ENCODE measurements around the gene TECPR2. TPM values are rescaled to one million over a fixed set of nuclear protein-coding genes. Genes with fewer than 3 reads are reported as not detected.
A peak's percentile ranks its signal among the peaks of the same experiment; 100 is the strongest.

TECPR2 gene
- total RNA-seq, 1 experiment from 2014 or later: 3.2 TPM

DNA sequence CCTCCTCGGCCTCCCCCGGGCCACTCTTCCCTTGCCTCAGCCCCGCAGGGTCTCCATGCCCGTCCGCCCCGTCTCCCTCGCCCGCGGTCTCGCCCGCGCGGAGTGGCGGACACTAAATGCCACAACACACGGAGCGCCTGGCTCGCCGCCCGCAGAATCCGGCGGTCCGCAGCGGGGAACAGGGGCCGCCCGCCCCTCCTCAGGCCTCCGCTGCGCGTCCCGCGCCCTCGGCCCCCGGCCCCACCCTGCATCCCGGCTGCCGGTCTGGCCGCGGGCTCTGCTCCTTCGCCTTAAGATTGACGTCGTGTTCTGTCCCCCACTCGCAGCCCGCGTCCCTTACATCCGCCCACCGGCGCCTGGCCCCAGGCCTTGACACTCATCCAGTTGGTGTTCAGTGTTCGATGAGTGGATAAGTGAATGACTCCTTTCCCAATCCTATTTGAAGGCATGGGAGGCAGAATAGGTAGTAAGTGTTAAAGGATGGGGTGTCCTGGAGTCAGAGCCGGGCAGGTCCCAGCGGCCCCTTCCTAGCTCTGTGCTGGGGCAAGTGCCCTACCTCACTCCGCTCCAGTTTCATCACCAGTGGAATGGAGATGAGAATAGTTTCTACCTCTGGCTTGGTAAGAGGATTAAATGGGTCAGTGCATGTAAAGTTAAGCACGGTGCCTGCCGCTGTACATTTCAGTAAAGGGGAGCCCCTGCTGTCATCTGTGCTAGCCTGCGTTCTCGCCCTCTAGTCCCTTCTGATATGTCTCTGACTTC lies 622 bp downstream of the TECPR2 start:
- DNase-seq (ENCODE audit: extremely low read depth, low read depth): peak; percentile 4

DNA sequence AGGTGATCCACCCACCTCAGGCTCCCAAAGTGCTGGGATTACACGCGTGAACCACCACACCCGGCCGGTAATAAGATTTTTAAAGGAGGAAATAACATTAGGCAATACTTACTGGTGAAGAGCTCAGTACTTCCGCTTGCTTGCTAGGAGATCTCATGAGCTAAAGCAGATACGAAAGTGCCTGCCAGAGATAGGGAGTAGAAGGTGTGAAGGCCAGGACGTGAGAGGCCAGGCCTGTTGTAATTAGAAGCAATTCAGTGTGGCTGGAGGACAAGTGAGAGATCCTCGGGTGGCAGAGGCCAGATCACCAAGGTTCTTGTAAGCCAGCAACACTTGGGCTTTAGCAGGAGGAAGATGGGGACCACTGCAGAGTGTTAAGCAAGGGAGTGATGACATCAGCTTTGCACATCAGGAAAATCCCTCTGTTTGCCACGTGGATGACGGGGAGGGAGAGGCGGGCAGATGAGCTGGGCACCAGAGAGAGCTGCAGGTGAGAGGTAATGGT lies 7.6 kb downstream of the TECPR2 start:
- no peak for DNase-seq (ENCODE audit: extremely low read depth, low read depth)

DNA sequence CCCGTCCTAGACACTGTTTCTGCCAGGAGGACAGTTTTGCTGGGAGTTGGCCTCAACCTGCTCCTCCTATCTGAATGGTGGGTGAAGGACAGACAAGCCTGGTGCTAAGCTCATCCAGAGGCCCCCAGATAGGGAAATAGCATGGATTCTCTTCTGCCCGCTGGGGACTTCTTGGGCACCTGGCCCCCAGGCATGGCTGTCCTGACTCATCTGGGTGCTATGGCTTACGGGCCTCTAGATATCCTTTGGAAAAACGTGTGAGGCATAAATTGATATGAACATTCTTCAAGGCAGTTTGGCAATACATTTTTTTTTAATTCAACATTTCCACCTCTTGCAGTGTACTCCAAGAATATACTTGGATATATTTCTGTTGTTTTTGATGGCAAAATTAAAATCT lies 8.6 kb downstream of the TECPR2 start:
- DNase-seq (ENCODE audit: extremely low read depth, low read depth): no peak

DNA sequence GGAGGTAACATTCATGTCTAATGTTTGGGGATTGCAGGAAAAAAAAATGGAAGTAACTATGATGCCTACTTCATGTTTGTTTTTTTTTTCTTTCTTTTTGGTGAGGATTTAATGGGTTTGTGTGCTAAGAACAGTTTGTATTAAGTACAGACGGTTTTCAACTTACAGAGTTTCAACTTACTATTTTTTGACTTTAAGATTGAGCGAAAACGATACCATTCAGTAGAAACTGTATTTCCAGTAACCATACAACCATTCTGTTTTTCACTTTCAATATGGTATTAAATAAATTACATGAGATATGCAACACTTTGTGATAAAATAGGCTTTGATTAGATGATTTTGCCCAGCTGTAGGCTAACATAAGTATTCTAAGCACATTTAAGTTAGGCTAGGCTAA lies 10.4 kb downstream of the TECPR2 start:
- DNase-seq (ENCODE audit: extremely low read depth, low read depth): no peak

DNA sequence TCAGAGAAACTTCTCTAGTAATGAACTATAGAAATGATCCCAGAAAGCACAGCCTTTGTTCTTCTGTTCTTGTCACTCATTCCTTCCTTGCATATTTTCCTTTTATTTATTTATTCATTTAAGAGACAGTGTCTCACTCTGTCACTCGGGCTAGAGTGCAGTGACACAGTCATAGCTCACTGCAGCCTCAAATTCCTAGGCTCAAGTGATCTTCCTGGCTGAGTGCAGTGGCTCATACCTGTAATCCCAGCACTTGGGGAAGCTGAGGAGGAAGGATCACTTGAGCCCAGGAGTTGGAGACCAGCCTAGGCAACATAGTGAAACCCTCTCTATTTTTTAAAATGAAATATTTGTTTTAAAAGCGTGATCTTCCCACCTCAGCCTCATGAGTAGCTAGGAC lies 11.5 kb downstream of the TECPR2 start:
- DNase-seq (ENCODE audit: extremely low read depth, low read depth): no peak

DNA sequence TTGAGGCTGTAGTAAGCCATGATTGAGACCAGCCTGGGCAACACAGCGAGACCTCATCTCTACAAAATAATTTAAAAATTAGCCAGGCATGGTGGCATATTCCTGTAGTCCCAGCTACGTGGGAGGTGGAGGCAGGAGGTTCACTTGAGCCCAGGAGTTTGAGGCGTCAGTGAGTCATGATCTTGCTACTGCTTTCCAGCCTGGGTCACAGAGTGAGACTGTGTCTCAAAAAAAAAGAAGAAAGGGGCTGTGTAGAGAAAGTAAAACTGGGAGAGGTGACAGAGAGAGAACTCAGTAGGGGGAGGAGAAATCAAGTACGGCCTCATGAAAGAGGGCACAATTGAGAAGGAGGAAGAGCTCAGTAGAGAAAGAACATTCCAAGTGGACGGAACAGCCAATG lies 12.4 kb downstream of the TECPR2 start:
- DNase-seq (ENCODE audit: extremely low read depth, low read depth): no peak

DNA sequence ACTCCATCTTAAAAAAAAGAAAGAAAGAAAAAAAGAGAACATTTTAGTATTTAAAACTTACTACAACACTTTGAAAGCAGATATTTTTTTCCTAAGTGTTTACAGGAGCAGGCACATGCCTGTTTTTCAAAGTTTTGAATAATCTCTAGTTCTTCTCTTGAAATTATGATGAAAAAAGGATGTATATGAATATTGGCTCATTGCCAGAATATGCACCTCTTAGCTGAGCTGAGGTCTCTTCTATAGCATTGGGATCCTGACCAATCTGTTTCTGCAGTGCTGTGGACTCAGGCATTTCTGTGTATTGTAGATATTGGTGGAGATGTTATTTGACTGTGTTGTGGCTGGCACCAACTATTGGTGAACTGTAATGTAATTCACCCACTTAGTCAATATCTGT lies 15.0 kb downstream of the TECPR2 start:
- no peak for DNase-seq (ENCODE audit: extremely low read depth, low read depth)

DNA sequence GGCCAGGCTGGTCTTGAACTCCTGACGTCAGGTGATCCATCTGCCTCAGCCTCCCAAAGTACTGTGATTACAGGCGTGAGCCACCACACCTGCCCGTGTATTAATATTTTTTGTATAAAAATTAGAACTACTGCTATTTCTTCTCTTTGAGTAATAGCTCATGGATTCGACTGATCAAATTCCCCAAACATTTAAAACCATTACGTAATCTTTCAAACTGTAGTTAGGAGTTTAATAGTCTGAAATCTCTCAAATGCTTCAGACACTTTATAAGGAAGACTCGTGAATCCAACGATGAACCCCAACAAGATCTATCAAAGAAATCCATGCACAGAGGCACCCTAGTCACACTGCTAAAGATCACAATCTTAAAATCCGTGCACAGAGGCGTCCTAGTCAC lies 16.1 kb downstream of the TECPR2 start:
- no peak for DNase-seq (ENCODE audit: extremely low read depth, low read depth)

DNA sequence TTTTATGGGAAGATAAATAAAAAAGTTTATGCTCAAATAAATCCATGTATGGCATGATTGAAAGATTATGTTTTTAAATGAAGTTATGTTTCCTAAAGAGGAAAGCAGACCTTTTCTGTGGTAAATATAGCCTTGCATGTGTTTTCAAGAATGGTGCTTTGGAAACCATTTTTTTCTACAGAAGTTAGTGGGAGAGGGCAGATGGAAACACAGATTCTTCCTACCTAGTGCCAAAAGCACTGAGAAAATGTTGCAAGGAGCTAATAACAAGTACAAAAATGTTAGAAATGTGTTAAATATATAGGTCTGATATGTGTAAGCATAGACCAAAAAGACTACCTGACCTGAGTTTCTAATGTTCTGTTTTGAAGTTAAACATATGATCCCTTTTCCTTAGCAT lies 24.3 kb downstream of the TECPR2 start:
- no peak for DNase-seq (ENCODE audit: extremely low read depth, low read depth)

DNA sequence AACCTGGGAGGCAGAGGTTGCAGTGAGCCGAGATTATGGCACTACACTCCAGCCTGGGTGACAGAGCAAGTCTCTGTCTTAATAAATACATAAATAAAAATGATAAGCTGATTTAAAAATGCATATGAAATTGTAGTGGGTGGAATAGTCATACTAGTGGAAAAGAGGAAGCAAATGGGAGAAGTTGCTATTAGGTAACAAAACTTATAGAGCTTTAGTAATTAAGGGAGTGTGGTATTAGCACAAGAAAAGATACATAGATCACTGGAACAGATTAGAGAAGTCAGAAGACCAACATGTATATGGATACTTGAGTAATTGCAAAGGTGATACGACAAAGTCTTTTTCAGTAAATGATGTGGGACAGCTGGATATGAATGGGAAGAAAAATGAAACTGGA lies 26.5 kb downstream of the TECPR2 start:
- no peak for DNase-seq (ENCODE audit: extremely low read depth, low read depth)

DNA sequence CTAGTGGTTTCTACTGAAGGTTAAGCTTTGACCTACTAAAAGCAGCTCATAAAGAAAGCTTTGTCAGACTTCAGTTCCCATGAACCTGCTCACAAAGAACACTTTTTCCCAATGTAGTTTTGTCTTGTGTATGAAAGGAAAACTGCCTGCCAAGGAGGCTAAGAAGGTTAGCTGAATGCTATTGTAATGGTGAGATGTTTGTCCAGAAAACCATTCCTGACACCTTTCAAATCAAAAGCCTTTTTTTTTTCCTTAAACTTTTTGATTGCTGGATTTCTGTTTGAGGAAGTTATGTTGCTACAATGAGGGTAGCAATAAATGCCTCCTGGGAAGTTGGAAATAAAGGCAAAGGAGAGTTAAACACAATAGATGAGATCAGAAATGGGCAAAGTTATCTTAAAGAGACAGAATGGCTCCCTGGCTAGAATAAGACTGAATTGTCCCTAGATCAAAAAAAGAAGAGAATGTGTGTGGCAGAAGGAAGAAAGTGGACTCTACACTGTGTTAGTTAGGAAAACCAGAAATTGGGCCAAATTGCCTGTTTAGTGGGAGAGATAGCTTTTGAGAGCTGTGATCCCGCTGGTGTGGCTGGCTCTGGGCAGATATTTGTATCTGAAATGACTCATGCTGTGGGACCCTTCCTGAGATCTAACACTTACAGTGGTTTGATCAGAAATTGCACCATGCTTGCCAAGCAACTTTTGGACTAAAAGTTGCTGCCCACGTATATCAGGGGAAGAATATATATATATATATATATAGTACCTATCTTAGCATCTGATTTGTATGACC lies 27.5 kb downstream of the TECPR2 start:
- no peak for DNase-seq (ENCODE audit: extremely low read depth, low read depth)

DNA sequence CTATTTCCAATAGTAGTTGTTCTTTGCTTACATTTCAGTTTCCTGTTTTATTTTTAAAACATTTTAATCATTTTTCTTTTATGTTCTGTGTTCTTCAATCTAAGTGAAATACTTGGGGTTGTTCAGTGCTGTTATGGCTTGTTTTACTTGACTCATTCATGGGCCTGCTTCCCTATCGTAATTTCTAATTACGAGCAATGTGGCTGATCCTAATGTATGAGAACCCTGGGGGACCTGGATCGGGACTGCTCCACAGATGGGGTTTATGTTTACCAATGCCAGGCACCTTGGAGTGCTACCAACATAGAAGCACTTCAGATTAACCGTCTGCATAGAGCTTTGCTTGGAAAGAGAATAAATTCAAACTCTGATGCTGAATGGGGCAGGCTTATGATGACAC lies 29.8 kb downstream of the TECPR2 start:
- DNase-seq (ENCODE audit: extremely low read depth, low read depth): no peak

DNA sequence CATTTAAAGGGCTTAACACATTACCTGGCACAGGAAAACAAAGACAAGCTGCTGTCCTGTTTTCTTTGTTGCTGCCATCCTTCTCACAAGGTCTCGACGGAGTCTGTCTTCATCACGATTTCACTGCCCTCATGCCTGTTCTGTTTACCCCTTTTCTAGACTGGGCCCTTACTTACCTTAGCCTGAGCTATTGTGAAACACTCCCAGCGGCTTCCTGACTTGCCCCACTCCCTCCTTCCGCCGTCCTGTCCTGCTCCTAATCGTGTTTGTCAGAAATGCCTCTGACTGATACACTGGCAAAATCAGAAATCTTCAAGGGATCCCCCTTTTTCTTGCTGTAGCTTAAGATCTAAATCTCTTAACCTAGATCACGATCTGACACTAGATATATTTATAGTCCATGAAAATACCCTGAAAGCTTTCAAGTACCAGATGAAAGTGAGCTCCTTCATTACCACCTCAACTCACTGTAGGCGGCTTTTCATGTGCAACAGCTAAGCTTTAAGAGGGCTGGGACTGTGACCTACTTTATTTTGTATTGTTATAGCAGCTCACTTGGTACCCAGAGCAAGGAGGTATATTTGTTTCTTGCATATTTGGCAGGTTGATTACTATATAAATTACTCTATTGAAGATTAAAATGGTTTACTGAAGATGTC lies 32.1 kb downstream of the TECPR2 start:
- DNase-seq (ENCODE audit: extremely low read depth, low read depth): no peak

DNA sequence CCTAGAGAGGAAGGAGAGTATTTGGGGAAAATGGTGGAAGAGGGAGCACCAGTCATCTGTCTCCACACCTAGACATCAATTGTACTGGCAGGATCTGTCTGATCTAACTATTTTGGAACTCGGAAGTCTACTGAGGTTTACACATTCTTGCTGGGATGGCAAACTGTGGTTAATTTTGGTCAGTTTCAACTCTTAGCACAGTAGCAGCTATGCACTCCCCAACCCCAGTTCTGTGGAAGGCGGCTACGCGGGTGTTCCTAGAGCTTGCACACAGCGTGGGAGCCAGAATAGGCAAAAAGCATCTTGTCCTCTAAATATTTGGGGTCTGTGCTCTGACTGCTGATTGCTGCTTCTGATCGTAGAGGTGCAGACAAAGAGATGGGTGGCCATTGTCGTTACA lies 33.8 kb downstream of the TECPR2 start:
- DNase-seq (ENCODE audit: extremely low read depth, low read depth): no peak

DNA sequence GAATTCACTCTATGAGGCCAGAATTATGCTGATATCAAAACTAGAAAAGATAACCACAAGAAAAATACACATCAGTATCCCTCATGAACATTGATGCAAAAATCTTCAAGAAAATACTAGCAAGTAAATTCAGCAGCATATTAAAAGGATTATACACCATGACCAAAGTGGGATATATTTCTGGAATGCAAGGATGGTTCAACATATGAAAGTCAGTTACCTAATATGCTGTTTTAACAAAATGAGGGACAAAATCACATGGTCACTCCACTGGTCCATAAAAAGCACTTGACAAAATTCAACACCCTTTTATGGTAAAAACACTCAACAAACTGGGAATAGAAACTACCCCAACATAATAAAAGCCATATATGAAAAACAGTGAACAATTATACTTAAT lies 40.3 kb downstream of the TECPR2 start:
- no peak for DNase-seq (ENCODE audit: extremely low read depth, low read depth)

DNA sequence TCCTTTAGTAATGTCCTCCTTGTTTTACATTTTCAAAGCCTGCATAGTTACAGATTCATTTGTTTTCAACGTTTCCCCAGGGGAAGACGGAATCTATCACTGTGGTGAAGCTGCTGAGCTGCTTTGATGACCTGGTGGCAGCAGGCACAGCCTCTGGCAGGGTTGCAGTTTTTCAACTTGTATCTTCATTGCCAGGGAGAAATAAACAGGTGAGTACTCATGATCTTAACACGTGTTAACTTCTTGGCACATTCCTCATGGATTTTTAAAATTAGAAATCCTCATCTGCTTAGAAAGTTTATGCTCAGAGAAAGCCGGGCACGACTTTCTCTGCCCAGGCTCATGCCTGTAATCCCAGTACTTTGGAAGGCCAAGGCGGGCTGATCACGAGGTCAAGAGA lies 44.5 kb downstream of the TECPR2 start:
- no peak for DNase-seq (ENCODE audit: extremely low read depth, low read depth)

DNA sequence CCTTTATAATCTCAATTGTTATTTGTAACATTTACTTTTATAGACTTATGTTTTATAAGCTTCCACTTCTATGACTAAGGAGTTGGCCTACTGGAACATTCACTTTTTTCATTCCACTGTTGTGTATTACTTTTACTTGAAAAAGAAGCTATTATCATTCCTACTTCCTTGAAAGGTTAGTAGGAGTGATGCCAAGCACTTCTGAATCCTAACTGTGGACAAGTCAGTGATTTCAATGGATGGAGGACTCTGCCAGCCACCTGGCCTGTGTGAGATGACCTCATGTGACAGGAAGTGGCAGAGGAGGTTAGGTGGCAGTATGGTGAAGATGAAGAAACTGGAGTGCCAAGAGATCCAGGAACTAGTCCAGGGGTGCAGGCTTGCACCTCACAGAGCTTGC lies 46.0 kb downstream of the TECPR2 start:
- DNase-seq (ENCODE audit: extremely low read depth, low read depth): no peak

DNA sequence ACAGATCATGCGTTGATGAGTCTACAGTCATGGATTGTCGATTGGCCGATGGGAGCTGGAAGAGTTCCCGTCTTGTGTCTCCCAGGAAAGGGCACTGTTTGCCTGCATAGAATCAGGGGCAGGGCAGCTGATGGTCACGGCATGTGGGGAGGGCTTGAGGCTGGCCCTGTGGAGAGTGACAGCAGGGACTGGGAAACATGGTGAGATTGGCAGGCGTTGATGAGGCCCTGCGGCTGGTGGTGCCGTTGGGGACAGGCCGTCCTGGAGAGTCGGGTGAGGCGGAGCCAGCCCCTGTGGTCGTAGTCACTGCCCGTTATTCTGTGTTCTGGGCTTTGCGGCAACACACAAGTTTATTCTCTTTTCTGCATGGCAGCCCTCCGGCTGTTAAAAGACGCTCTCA lies 52.9 kb downstream of the TECPR2 start:
- DNase-seq (ENCODE audit: extremely low read depth, low read depth): no peak

DNA sequence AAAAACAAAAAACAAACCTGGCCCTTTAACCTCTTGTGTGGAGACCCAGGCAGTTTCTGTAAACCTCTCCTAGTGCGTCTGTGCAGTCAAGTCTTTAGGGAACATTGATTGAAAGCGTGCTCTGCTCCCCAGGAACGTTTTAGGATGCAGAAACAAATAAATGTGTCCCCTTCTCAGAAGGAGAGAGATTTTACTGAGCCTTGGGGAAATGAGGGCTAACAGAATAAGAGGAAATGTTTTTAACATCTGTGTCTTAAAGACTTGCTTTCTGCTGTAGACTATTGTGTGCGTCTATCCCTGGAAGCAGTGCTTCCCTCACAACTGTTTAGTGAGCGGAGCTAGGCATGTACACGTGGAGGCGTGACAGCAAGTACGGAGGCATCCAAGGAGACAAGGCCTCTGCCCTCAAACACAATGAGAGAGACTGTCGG lies 54.3 kb downstream of the TECPR2 start:
- DNase-seq (ENCODE audit: extremely low read depth, low read depth): no peak

DNA sequence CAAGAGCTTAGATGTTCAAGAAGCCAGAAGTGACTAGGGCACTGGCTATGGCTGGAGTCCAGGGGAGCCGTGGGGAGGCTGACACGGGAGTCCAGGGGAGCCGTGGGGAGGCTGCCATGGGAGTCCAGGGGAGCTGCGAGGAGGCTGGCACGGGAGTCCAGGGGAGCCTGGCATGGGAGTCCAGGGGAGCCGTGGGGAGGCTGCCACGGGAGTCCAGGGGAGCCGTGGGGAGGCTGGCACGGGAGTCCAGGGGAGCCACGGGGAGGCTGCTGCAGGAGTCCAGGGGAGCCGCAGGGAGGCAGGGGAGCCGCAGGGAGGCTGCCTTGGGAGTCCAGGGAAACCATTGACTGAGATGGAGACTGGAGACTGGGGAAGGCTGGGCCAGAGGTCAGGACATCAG lies 54.9 kb downstream of the TECPR2 start:
- no peak for DNase-seq (ENCODE audit: extremely low read depth, low read depth)

DNA sequence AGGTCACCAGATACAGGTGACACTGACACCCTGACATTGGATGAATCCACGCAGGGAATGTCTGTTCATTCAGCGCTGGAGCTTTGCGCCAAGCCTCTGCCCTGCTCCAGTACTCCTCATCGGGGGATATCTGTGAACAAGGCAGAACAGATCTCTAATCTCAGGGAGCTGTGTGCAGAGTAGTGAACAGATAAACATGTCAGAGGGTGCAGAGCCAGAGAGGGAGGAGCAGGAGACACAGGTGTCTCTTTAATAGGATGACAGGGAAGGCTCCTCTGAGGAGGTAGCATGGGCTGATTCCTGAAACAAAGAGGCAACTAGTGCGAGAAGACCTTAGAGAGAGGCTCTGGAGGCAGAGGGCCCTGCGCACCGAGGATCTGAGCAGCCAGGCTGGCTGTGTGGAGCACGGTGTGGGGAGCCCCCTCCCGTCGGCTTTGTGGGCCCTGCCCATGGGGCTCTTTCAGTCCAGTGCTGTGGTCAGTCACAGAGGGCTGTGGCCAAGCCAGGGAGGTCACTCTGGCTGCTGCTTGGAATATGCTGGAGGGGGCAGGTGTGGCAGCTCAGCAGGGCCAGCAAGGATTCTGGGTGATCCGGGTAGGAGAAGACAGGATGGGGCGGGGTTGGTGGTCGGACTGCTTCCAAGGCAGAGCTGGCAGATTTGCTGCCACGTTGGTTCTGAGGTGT lies 55.6 kb downstream of the TECPR2 start:
- DNase-seq (ENCODE audit: extremely low read depth, low read depth): no peak

Data from NCI-H460 (cell line).